Measurements from ENCODE around the gene UPK3A.
"Not testable (repeated sequence)": the region's sequence is repeated elsewhere in the genome, so short reads cannot be mapped to it uniquely, and the experiment has no call there.

The UPK3A gene

DNA sequence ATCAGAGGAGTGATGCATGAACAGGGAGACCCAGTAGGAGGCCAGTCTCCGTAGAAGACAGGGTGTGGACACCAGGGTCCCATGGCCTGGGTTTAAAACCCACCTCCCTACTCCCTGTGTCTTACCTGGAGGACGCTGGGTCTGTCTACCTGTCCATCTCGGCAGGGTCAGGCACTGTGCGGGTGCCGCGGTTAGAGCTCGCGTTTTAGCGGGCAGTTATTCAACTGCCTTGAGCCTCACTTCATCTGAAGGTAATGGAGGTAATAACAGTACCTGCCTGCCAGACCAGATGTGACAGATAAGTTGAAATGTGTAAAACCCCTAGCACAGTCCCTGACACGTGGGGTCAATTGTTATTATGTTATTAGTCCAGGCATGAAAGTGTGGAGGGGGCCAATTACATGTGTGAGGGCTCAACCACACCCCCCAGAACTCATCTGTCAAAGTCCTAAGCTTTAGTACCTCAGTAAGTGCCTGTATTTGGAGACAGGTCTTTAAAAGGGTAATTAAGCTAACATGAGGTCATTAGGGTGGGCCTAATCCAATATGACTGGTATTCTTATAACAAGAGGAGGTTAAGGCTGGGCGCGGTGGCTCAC, 8.1 kb upstream of the UPK3A start:
- no peak overlapping the region for H3K27ac ChIP-seq (ENCODE audit: low read depth, low read length)
- no peak overlapping the region for H3K4me3 ChIP-seq (ENCODE audit: low read length)

DNA sequence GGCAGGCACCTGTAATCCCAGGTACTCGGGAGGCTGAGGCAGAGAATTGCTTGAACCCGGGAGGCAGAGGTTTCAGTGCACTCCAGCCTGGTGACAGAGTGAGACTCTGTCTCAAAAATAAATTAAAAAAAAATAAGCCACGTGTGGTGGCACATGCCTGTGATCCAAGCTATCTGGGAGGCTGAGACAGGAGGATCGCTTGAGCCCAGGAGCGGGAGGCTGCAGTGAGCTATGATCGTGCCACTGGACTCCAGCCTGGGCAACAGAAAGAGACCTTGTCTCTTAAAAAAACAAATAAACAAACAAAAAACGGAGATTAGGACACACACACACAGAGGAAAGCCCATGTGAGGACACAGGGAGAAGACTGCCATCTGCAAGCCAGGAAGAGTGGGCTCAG, 7.0 kb upstream of the UPK3A start:
- not testable (repeated sequence) for H3K4me3 ChIP-seq (ENCODE audit: low read length); H3K27ac ChIP-seq (ENCODE audit: low read depth, low read length); H3K27me3 ChIP-seq (ENCODE audit: control insufficient read depth, insufficient read depth, low read length); H3K4me1 ChIP-seq (ENCODE audit: control insufficient read depth, insufficient read depth, low read length); H3K36me3 ChIP-seq (ENCODE audit: control insufficient read depth, insufficient read depth, low read length); H3K9ac ChIP-seq (ENCODE audit: low read length)

More for the DNA sequence above, 8.1 kb upstream of the UPK3A start:
- Histone ChIP-seq H3K4me1 (ENCODE audit: control insufficient read depth, insufficient read depth, low read length) (peaks cover 7% of the 10 kb centered on the region), H3K27me3 (ENCODE audit: control insufficient read depth, insufficient read depth, low read length) (no peaks in the 10 kb centered on the region), H3K36me3 (ENCODE audit: control insufficient read depth, insufficient read depth, low read length) (no peaks in the 10 kb centered on the region), H3K9ac (ENCODE audit: low read length) (no peak overlapping the region)

GRCh38 chr22:45278125-45278524, 6.6 kb upstream of the UPK3A start:
- Histone ChIP-seq H3K36me3 (ENCODE audit: control insufficient read depth, insufficient read depth, low read length) (no peaks in the 10 kb centered on the region), H3K4me1 (ENCODE audit: control insufficient read depth, insufficient read depth, low read length) (no peaks in the 10 kb centered on the region), H3K4me3 (ENCODE audit: low read length) (no peak overlapping the region), H3K27me3 (ENCODE audit: control insufficient read depth, insufficient read depth, low read length) (no peaks in the 10 kb centered on the region), H3K27ac (ENCODE audit: low read depth, low read length) (no peak overlapping the region), H3K9ac (ENCODE audit: low read length) (no peak overlapping the region)

DNA sequence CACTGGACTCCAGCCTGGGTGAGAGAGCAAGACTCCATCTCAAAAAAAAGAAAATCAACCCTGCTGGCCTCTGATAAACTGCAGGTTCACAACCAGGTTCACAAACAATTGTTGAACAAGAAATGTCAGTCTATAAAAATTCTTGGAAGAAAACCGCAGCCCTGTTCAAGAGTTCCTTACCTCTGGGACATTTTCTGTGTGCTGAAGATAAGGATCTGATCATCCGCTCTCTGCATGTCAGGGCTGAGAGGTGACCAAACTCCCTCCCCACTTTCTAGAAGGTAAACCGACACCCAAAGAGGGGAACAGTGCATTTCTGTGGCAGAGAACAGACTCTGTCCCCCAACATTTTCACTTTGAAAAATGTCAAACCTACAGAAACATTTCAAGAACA, 4.2 kb upstream of the UPK3A start:
- no peaks in the 10 kb centered on the region for H3K4me1 ChIP-seq (ENCODE audit: control insufficient read depth, insufficient read depth, low read length)
- H3K27ac ChIP-seq (ENCODE audit: low read depth, low read length), result peak overlapping the region; percentile 32
- no peak overlapping the region for H3K4me3 ChIP-seq (ENCODE audit: low read length)
- H3K27me3 ChIP-seq (ENCODE audit: control insufficient read depth, insufficient read depth, low read length), result no peaks in the 10 kb centered on the region
- H3K36me3 ChIP-seq (ENCODE audit: control insufficient read depth, insufficient read depth, low read length), result no peaks in the 10 kb centered on the region
- no peak overlapping the region for H3K9ac ChIP-seq (ENCODE audit: low read length)

DNA sequence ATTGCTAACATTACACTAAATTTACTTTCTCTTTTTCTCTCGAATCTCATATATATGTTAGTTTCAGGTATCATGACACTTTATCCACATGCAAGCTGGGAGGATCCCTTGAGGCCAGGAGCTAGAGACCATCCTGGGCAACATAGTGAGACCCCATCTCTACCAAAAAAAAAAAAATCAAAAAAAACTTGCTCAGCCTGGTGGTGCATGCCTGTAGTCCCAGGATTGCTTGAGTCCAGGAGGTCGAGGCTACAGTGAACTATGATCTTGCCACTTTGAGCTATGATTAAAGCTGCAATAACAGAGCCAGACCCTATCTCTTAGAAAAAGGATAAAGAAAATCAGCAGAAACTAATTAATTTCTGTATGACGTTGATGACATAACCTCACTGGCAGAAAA, 3.7 kb upstream of the UPK3A start:
- H3K27ac ChIP-seq (ENCODE audit: low read depth, low read length), result no peak overlapping the region

DNA sequence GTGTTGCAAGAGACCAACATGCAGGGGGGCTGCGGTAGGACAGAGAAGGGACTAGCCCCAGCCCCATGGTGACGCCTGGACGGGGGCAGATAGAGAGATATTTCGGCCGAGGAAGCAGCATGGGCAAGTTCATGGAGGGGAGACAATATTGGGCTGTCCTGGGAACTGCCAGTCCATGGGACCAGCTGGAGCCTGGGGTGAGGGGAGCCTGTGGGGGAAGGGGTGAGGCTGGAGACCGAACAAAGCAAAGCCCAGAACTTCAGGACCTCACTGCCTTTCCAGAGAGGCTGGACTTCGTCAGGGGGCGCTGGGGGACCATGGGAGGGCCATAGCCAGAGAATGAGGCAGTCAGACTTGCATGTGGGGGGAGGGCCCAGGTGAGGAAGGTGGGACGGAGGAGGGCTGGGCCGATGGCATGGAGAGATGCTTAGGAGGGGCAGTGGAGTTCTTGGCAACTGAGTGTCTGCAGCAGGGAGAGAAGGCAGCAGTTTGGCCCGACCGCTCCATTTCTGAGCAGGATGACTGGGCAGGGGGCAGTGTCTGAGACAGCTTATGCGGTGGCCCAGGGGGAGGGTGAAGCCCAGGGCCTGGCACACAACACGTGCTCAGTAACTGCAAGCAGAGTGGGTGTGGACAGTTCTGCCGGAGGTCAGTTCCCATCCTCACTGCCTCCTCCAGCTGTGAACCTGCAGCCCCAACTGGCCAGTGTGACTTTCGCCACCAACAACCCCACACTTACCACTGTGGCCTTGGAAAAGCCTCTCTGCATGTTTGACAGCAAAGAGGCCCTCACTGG, 712 bp downstream of the UPK3A start:
- H3K36me3 ChIP-seq (ENCODE audit: control insufficient read depth, insufficient read depth, low read length), result no peaks in the 10 kb centered on the region
- no peaks in the 10 kb centered on the region for H3K27me3 ChIP-seq (ENCODE audit: control insufficient read depth, insufficient read depth, low read length)
- H3K4me3 ChIP-seq (ENCODE audit: low read length), result no peak overlapping the region
- no peaks in the 10 kb centered on the region for H3K4me1 ChIP-seq (ENCODE audit: control insufficient read depth, insufficient read depth, low read length)
- H3K9ac ChIP-seq (ENCODE audit: low read length), result no peak overlapping the region
- no peak overlapping the region for H3K27ac ChIP-seq (ENCODE audit: low read depth, low read length)

More for the DNA sequence above, 3.7 kb upstream of the UPK3A start:
- Histone ChIP-seq H3K27me3 (ENCODE audit: control insufficient read depth, insufficient read depth, low read length) (no peaks in the 10 kb centered on the region), H3K36me3 (ENCODE audit: control insufficient read depth, insufficient read depth, low read length) (no peaks in the 10 kb centered on the region), H3K4me3 (ENCODE audit: low read length) (no peak overlapping the region), H3K4me1 (ENCODE audit: control insufficient read depth, insufficient read depth, low read length) (no peaks in the 10 kb centered on the region), H3K9ac (ENCODE audit: low read length) (no peak overlapping the region)

- H3K4me1 ChIP-seq (ENCODE audit: control insufficient read depth, insufficient read depth, low read length), result no peaks in the 10 kb centered on the region
Observed at GRCh38 chr22:45286854-45287551, 2.3 kb downstream of the UPK3A start.

GRCh38 chr22:45290410-45290936, 5.7 kb downstream of the UPK3A start:
- Histone ChIP-seq H3K4me1 (ENCODE audit: control insufficient read depth, insufficient read depth, low read length) (no peaks in the 10 kb centered on the region), H3K9ac (ENCODE audit: low read length) (no peak overlapping the region), H3K27ac (ENCODE audit: low read depth, low read length) (no peak overlapping the region), H3K4me3 (ENCODE audit: low read length) (no peak overlapping the region), H3K27me3 (ENCODE audit: control insufficient read depth, insufficient read depth, low read length) (no peaks in the 10 kb centered on the region), H3K36me3 (ENCODE audit: control insufficient read depth, insufficient read depth, low read length) (no peaks in the 10 kb centered on the region)

More at GRCh38 chr22:45286854-45287551, 2.3 kb downstream of the UPK3A start:
- no peaks in the 10 kb centered on the region for H3K36me3 ChIP-seq (ENCODE audit: control insufficient read depth, insufficient read depth, low read length)
- no peak overlapping the region for H3K9ac ChIP-seq (ENCODE audit: low read length)
- no peaks in the 10 kb centered on the region for H3K27me3 ChIP-seq (ENCODE audit: control insufficient read depth, insufficient read depth, low read length)
- H3K27ac ChIP-seq (ENCODE audit: low read depth, low read length), result no peak overlapping the region
- no peak overlapping the region for H3K4me3 ChIP-seq (ENCODE audit: low read length)

DNA sequence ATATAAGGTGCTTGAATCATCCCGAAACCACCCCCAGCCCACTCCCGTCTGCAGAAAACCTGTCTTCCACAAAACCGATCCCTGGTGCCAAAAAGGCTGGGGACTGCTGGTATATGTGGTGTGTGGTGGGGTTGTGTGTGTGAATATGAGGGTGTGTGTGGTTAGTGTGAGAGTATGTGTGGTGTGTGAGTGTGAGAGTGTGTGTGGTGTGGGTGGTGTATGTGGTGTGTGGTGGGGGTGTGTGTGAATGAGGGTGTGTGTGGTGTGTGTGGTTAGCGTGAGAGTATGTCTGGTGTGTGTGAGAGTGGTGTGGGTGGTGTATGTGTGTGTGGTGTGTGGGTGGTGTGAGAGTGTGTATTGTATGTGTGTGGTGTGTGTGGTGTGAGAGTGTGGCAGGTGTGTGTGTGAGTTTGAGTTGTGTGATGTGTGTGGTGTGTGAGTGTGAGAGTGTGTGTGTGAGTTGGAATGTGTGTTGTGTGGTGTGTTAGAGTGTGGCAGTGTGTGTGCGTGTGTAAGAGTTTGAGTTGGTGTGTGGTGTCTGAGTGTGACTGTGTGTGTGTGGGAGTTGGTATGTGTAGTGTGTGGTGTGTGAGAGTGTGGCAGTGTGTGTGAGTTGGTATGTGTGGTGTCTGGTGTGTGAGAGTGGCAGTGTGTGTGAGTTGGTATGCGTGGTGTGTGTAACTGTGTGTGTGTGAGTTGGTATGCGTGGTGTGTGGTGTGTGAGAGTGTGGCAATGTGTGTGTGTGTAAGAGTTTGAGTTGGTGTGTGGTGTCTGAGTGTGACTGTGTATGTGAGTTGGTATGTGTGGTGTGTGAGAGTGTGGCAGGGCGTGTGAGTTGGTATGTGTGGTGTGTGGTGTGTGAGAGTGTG, 6.5 kb downstream of the UPK3A start:
- no peak overlapping the region for H3K9ac ChIP-seq (ENCODE audit: low read length)
- no peaks in the 10 kb centered on the region for H3K4me1 ChIP-seq (ENCODE audit: control insufficient read depth, insufficient read depth, low read length)
- no peak overlapping the region for H3K4me3 ChIP-seq (ENCODE audit: low read length)
- no peaks in the 10 kb centered on the region for H3K36me3 ChIP-seq (ENCODE audit: control insufficient read depth, insufficient read depth, low read length)
- no peak overlapping the region for H3K27ac ChIP-seq (ENCODE audit: low read depth, low read length)
- H3K27me3 ChIP-seq (ENCODE audit: control insufficient read depth, insufficient read depth, low read length), result no peaks in the 10 kb centered on the region

GRCh38 chr22:45291931-45292290, 7.2 kb downstream of the UPK3A start:
- H3K36me3 ChIP-seq (ENCODE audit: control insufficient read depth, insufficient read depth, low read length), result no peaks in the 10 kb centered on the region
- no peaks in the 10 kb centered on the region for H3K27me3 ChIP-seq (ENCODE audit: control insufficient read depth, insufficient read depth, low read length)
- no peak overlapping the region for H3K27ac ChIP-seq (ENCODE audit: low read depth, low read length)
- H3K9ac ChIP-seq (ENCODE audit: low read length), result no peak overlapping the region
- H3K4me1 ChIP-seq (ENCODE audit: control insufficient read depth, insufficient read depth, low read length), result no peaks in the 10 kb centered on the region
- H3K4me3 ChIP-seq (ENCODE audit: low read length), result no peak overlapping the region

GRCh38 chr22:45292731-45293442, 8.1 kb downstream of the UPK3A start:
- Histone ChIP-seq H3K27me3 (ENCODE audit: control insufficient read depth, insufficient read depth, low read length) (no peaks in the 10 kb centered on the region), H3K27ac (ENCODE audit: low read depth, low read length) (no peak overlapping the region), H3K9ac (ENCODE audit: low read length) (no peak overlapping the region), H3K4me3 (ENCODE audit: low read length) (no peak overlapping the region), H3K4me1 (ENCODE audit: control insufficient read depth, insufficient read depth, low read length) (no peaks in the 10 kb centered on the region), H3K36me3 (ENCODE audit: control insufficient read depth, insufficient read depth, low read length) (no peaks in the 10 kb centered on the region)

Data from rectal smooth muscle tissue (tissue), 1 donor.